Ishikawa (cell line): Measurements from ENCODE around the gene COL16A1.

Experiments
- CEBPB ChIP-seq: IDR thresholded peaks from 2 replicates; pipeline ENCODE4 v1.6.1; 2012
- EP300 ChIP-seq: IDR thresholded peaks from 2 replicates; pipeline ENCODE4 v1.6.1; 2012; ENCODE audit warnings: borderline replicate concordance
- FOXM1 ChIP-seq: IDR thresholded peaks from 2 replicates; pipeline ENCODE4 v1.6.1; 2012; ENCODE audit warnings: low read depth, borderline replicate concordance
- MAX ChIP-seq: IDR thresholded peaks from 2 replicates; pipeline ENCODE4 v1.6.1; 2012
- NFIC ChIP-seq: IDR thresholded peaks from 2 replicates; pipeline ENCODE4 v1.6.1; 2012
- REST ChIP-seq: IDR thresholded peaks from 2 replicates; pipeline ENCODE4 v1.6.1; 2012; ENCODE audit warnings: low read depth, mild to moderate bottlenecking
- TAF1 ChIP-seq: IDR thresholded peaks from 2 replicates; pipeline ENCODE4 v1.6.1; 2012; ENCODE audit warnings: low read depth, mild to moderate bottlenecking
- TEAD4 ChIP-seq: IDR thresholded peaks from 2 replicates; pipeline ENCODE4 v1.6.1; 2012
- YY1 ChIP-seq: IDR thresholded peaks from 2 replicates; pipeline ENCODE4 v1.6.1; 2012; ENCODE audit warnings: low read depth

GRCh38 chr1:31670593-31670964 lies 33.2 kb downstream of the COL16A1 start:
- TF ChIP-seq CEBPB (no peak), EP300 (no peak), FOXM1 (no peak), MAX (no peak), YY1 (no peak), TEAD4 (no peak), NFIC (no peak), TAF1 (no peak), REST (no peak)
